Keratinocyte (primary cell): ENCODE data around the gene ZNF365. TPM values are rescaled to one million over a fixed set of nuclear protein-coding genes. Genes with fewer than 3 reads are reported as not detected.
"Not testable (repeated sequence)": the region's sequence is repeated elsewhere in the genome, so short reads cannot be mapped to it uniquely, and the experiment has no call there.

Experiments used
- DNase-seq: peaks from one replicate; pipeline ENCODE4 v3.0.0-alpha.2; 2011; ENCODE audit warnings: low read depth, missing footprints, low spot score
- FAIRE-seq: peaks from 2 replicates; lab custom pipeline; 2011; peaks lifted over from hg19 to GRCh38; lab: Jason Lieb, UNC
- H2AFZ ChIP-seq: 2 replicates; pipeline ENCODE4 v1.6.0; 2012; ENCODE audit warnings: low read length, control low read depth, inconsistent platforms; ENCODE audit not compliant: control insufficient read depth
- H3K27ac ChIP-seq: 2 replicates; pipeline ENCODE4 v1.5.1; 2011; ENCODE audit warnings: low read length; ENCODE audit not compliant: control insufficient read depth, insufficient read depth
- H3K27me3 ChIP-seq: 3 replicates; pipeline ENCODE4 v1.6.0; 2011; ENCODE audit warnings: low read length; ENCODE audit not compliant: control insufficient read depth, insufficient read depth; ENCODE audit errors: extremely low read depth
- H3K36me3 ChIP-seq, 2 experiments: 2 replicates in 1 of 2; 3 replicates in 1 of 2; pipeline ENCODE4 v1.5.1; 2011; ENCODE audit warnings: low read length in 2 of 2, mild to moderate bottlenecking in 1 of 2; ENCODE audit not compliant: control insufficient read depth in 2 of 2, insufficient read depth in 2 of 2; ENCODE audit errors: extremely low read depth in 1 of 2
- H3K4me1 ChIP-seq: 3 replicates; pipeline ENCODE4 v1.5.1; 2011; ENCODE audit warnings: low read length; ENCODE audit not compliant: control insufficient read depth, insufficient read depth; ENCODE audit errors: extremely low read depth
- H3K4me2 ChIP-seq: 3 replicates; pipeline ENCODE4 v1.6.0; 2011; ENCODE audit warnings: low read depth, low read length; ENCODE audit not compliant: control insufficient read depth, insufficient read depth; ENCODE audit errors: extremely low read depth
- H3K4me3 ChIP-seq, 3 experiments: fragments of 200-600 bp in 1 of 3; sonication (generic) in 1 of 3; 2 replicates in 2 of 3; 3 replicates in 1 of 3; pipeline ENCODE4 v1.5.1; 2011 to 2016; ENCODE audit warnings: low read length in 3 of 3, mild to moderate bottlenecking in 3 of 3, control low read depth in 2 of 3, inconsistent platforms in 1 of 3, low read depth in 1 of 3, mixed read lengths in 1 of 3, mixed run types in 1 of 3, moderate library complexity in 1 of 3; ENCODE audit not compliant: control insufficient read depth in 2 of 3, insufficient read depth in 2 of 3; ENCODE audit errors: extremely low read depth in 1 of 3
- H3K79me2 ChIP-seq: 2 replicates; pipeline ENCODE4 v1.6.0; 2012; ENCODE audit warnings: low read length; ENCODE audit not compliant: control insufficient read depth, insufficient read depth
- H3K9ac ChIP-seq: 3 replicates; pipeline ENCODE4 v1.6.0; 2011; ENCODE audit warnings: low read length; ENCODE audit not compliant: control insufficient read depth, insufficient read depth; ENCODE audit errors: extremely low read depth
- H3K9me1 ChIP-seq: 3 replicates; pipeline ENCODE4 v1.6.0; 2011; ENCODE audit warnings: low read length; ENCODE audit not compliant: control insufficient read depth, insufficient read depth; ENCODE audit errors: extremely low read depth
- H3K9me3 ChIP-seq: 2 replicates; pipeline ENCODE4 v1.5.1; 2012; ENCODE audit warnings: low read depth, low read length; ENCODE audit not compliant: control insufficient read depth
- H4K20me1 ChIP-seq: 3 replicates; pipeline ENCODE4 v1.6.0; 2011; ENCODE audit warnings: low read length; ENCODE audit not compliant: control insufficient read depth, insufficient read depth; ENCODE audit errors: extremely low read depth
- EZH2 ChIP-seq: IDR thresholded peaks from one replicate; pipeline ENCODE4 v1.6.1; 2012; ENCODE audit warnings: inconsistent platforms, mild to moderate bottlenecking, low read length, moderate library complexity
- dilution Hi-C: fragments of 300-500 bp; cut with MboI; formaldehyde crosslinking; loops from one replicate; pipeline ENCODE4 v1.7.0; 2020; ENCODE audit warnings: low sequenced_read_pairs; ENCODE audit not compliant: extremely low pct_ligation_motif_present
- polyA plus RNA-seq, 5 experiments: library from polyadenylated mRNA; depleted of rRNA in 3 of 5; stranded (reverse) in 3 of 5; stranded (forward) in 1 of 5; unstranded in 1 of 5; fragments of >200 nt; gene quantifications; 1 replicate in 1 of 5; 2 replicates in 3 of 5; 3 replicates in 1 of 5; pipeline versions ENCODE4 v1.2.1 to v1.2.3, GENCODE V29; 2011 to 2012; ENCODE audit warnings: missing spikeins in 2 of 5, low read depth in 1 of 5, low replicate concordance in 1 of 5
- TF ChIP-seq, protein P1 (sequence below), 3 experiments: IDR thresholded peaks in 1 of 3; conservative IDR thresholded peaks in 1 of 3; optimal IDR thresholded peaks in 1 of 3; 2 replicates in 2 of 3; 3 replicates in 1 of 3; pipeline versions ENCODE3 to v1.5.1; 2011; ENCODE audit warnings: low read length in 3 of 3, mild to moderate bottlenecking in 3 of 3, moderate library complexity in 2 of 3, control low read depth in 1 of 3, inconsistent platforms in 1 of 3; ENCODE audit not compliant: insufficient read depth in 2 of 3; ENCODE audit errors: extremely low read depth in 1 of 3

ZNF365 gene
- polyA plus RNA-seq, 1 donor (not counting 4 experiments of a cell fraction or from before 2014, with no cell fraction given), result 15.9 TPM

DNA sequence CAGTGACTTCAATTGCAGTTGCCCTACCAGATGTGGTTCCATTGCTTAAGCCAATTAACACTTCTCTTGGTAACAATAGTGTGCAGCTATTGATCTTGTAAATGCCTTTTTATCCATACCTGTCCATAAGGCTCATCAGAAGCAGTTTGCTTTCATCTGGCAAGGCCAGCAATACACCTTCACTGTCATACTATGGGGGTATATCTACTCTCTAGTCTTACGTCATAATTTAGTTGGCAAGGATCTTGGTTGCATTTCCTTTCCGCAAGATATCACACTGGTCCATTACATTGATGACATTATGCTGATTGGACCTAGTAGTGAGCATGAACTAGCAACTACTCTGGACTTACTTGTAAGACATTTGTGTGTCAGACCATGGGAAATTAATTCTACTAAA is 17.7 kb upstream of the ZNF365 start:
- dilution Hi-C loops, result no loop called here
- TF ChIP-seq, protein P1, sequence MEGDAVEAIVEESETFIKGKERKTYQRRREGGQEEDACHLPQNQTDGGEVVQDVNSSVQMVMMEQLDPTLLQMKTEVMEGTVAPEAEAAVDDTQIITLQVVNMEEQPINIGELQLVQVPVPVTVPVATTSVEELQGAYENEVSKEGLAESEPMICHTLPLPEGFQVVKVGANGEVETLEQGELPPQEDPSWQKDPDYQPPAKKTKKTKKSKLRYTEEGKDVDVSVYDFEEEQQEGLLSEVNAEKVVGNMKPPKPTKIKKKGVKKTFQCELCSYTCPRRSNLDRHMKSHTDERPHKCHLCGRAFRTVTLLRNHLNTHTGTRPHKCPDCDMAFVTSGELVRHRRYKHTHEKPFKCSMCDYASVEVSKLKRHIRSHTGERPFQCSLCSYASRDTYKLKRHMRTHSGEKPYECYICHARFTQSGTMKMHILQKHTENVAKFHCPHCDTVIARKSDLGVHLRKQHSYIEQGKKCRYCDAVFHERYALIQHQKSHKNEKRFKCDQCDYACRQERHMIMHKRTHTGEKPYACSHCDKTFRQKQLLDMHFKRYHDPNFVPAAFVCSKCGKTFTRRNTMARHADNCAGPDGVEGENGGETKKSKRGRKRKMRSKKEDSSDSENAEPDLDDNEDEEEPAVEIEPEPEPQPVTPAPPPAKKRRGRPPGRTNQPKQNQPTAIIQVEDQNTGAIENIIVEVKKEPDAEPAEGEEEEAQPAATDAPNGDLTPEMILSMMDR (optimal IDR thresholded peaks at IDR 0.05 in 1 of 3, IDR thresholded peaks at IDR 0.05 in 1 of 3, conservative IDR thresholded peaks at IDR 0.05 in 1 of 3; ENCODE audit: extremely low read depth in 1 of 3, insufficient read depth in 2 of 3, low read length in 3 of 3), result no peak
- TF ChIP-seq EZH2, result no peak
- no peak for DNase-seq
- FAIRE-seq, result no peak
- Histone ChIP-seq H3K27ac (no peak overlapping the region), H3K4me2 (no peak overlapping the region), H3K9ac (no peak overlapping the region), H3K9me3 (no peaks in the 10 kb centered on the region), H4K20me1 (no peaks in the 10 kb centered on the region), H3K4me1 (peaks cover 6% of the 10 kb centered on the region), H3K9me1 (no peaks in the 10 kb centered on the region), H3K36me3 (no peaks in the 10 kb centered on the region), H3K4me3 (no peak overlapping the region), H2AFZ (no peak overlapping the region), H3K79me2 (no peaks in the 10 kb centered on the region), H3K27me3 (no peaks in the 10 kb centered on the region)

DNA sequence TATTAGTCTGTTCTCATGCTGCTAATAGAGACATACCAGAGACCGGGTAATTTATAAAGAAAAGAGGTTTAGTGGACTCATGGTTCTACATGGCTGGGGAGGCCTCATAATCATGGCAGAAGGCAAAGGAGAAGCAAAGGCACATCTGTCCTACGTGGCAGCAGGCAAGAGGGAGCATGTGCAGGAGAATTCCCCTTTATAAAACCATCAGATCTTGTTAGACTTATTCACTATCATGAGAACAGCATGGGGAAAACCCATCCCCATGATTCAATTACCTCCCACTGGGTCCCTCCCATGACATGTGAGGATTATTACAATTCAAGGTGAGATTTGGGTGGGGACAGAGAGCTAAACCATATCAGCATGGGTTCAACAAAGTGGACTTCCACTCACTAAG is 16.0 kb upstream of the ZNF365 start:
- not testable (repeated sequence) for H3K27ac ChIP-seq, DNase-seq

DNA sequence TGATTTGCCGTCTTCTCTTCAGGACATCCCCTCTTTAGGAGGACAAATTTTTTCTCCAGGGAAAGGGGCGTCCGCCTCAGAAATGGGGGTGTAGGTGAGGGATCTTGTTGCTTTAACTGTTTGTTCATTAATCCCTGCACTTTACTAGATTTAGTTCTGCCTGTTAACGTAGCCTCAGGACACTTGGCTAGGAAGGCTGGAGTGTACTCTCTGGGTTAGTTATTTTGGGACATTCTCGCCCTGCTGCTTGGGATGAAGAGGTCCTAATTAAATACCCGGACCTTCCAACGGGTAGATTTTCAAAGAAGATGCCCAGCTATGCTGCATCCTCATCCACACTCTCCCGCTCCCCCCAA is 552 bp upstream of the ZNF365 start:
- H3K9me1 ChIP-seq, result no peaks in the 10 kb centered on the region
- TF ChIP-seq, protein P1 (optimal IDR thresholded peaks at IDR 0.05 in 1 of 3, IDR thresholded peaks at IDR 0.05 in 1 of 3, conservative IDR thresholded peaks at IDR 0.05 in 1 of 3; ENCODE audit: extremely low read depth in 1 of 3, insufficient read depth in 2 of 3, low read length in 3 of 3), result no peak
- no peak for TF ChIP-seq EZH2
- peak overlapping the region; percentile 63 to 82 (median 80) for H3K4me3 ChIP-seq
- H3K79me2 ChIP-seq, result peaks cover 38% of the 10 kb centered on the region
- DNase-seq, result no peak
- H3K36me3 ChIP-seq, result peaks cover 3 to 7% of the 10 kb centered on the region in 2 experiments
- H3K9me3 ChIP-seq, result no peaks in the 10 kb centered on the region
- H3K9ac ChIP-seq, result peak overlapping the region; percentile 75
- H3K4me1 ChIP-seq, result peaks cover 18% of the 10 kb centered on the region
- H3K4me2 ChIP-seq, result peak overlapping the region; percentile 89
- dilution Hi-C loops, result no loop called here
- no peaks in the 10 kb centered on the region for H3K27me3 ChIP-seq
- no peaks in the 10 kb centered on the region for H4K20me1 ChIP-seq
- H2AFZ ChIP-seq, result peak overlapping the region; percentile 21
- FAIRE-seq, result peak; percentile 78
- H3K27ac ChIP-seq, result peak overlapping the region; percentile 71

More for the DNA sequence above, 16.0 kb upstream of the ZNF365 start:
- H3K27me3 ChIP-seq, FAIRE-seq, H3K36me3 ChIP-seq, dilution Hi-C loops, H3K9me1 ChIP-seq, H3K9ac ChIP-seq, H3K79me2 ChIP-seq, H3K9me3 ChIP-seq, H3K4me3 ChIP-seq, H2AFZ ChIP-seq, H4K20me1 ChIP-seq, H3K4me2 ChIP-seq, H3K4me1 ChIP-seq: not testable (repeated sequence)
